ENCODE data around the gene SLC44A4. TPM values are rescaled to one million over a fixed set of nuclear protein-coding genes. Genes with fewer than 3 reads are reported as not detected.
A peak's percentile ranks its signal among the peaks of the same experiment; 100 is the strongest.

The SLC44A4 gene
- total and polyA plus RNA-seq, 9 of the 15 experiments (the other 6 are each of a cell fraction or from before 2014, with no cell fraction given) = 7.9 to 18.6 (median 11.2) TPM

GRCh38 chr6:31870385-31870921 is 8.3 kb downstream of the SLC44A4 start (continued):
- TF ChIP-seq, protein P1, sequence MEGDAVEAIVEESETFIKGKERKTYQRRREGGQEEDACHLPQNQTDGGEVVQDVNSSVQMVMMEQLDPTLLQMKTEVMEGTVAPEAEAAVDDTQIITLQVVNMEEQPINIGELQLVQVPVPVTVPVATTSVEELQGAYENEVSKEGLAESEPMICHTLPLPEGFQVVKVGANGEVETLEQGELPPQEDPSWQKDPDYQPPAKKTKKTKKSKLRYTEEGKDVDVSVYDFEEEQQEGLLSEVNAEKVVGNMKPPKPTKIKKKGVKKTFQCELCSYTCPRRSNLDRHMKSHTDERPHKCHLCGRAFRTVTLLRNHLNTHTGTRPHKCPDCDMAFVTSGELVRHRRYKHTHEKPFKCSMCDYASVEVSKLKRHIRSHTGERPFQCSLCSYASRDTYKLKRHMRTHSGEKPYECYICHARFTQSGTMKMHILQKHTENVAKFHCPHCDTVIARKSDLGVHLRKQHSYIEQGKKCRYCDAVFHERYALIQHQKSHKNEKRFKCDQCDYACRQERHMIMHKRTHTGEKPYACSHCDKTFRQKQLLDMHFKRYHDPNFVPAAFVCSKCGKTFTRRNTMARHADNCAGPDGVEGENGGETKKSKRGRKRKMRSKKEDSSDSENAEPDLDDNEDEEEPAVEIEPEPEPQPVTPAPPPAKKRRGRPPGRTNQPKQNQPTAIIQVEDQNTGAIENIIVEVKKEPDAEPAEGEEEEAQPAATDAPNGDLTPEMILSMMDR (IDR thresholded peaks at IDR 0.05 in 2 of 3, conservative IDR thresholded peaks at IDR 0.05 in 1 of 3; ENCODE audit: insufficient read depth in 2 of 3, low read depth in 1 of 3, low read length in 3 of 3) = peak; percentile 21 to 53 (median 41); a peak in 5 of 6 replicates
- TF ChIP-seq ARID1B (IDR thresholded peaks at IDR 0.05) = no peak
- TF ChIP-seq CBX1 (IDR thresholded peaks at IDR 0.05; ENCODE audit: low read depth) = peak; percentile 60; the same call in 1 of the 2 replicates
- TF ChIP-seq BCOR (IDR thresholded peaks at IDR 0.05) = peak; percentile 91
- no peak for TF ChIP-seq TCFL5 (CRISPR knock-in tag; conservative IDR thresholded peaks at IDR 0.05)
- peak; percentile 76 to 90 for TF ChIP-seq KDM1A (IDR thresholded peaks at IDR 0.05)
- no peak for TF ChIP-seq ZNF444 (CRISPR knock-in tag; IDR thresholded peaks at IDR 0.05)
- no peak for TF ChIP-seq ZC3H4 (CRISPR knock-in tag; IDR thresholded peaks at IDR 0.05; ENCODE audit: borderline replicate concordance)
- TF ChIP-seq ZNF146 (CRISPR knock-in tag; IDR thresholded peaks at IDR 0.05; ENCODE audit: unreplicated experiment) = peak; percentile 99
- no peak for TF ChIP-seq ZNF717 (CRISPR knock-in tag; IDR thresholded peaks at IDR 0.05)
- peak; percentile 52; the same call in 1 of the 2 replicates for TF ChIP-seq ADNP (tag; IDR thresholded peaks at IDR 0.05)
- no peak for TF ChIP-seq THRAP3 (IDR thresholded peaks at IDR 0.05; ENCODE audit: borderline replicate concordance)
- TF ChIP-seq ZBTB33 (CRISPR knock-in tag; IDR thresholded peaks at IDR 0.05) = peak; percentile 88
- TF ChIP-seq FOXP1 (CRISPR knock-in tag; IDR thresholded peaks at IDR 0.05) = no peak
- TF ChIP-seq, protein P2, sequence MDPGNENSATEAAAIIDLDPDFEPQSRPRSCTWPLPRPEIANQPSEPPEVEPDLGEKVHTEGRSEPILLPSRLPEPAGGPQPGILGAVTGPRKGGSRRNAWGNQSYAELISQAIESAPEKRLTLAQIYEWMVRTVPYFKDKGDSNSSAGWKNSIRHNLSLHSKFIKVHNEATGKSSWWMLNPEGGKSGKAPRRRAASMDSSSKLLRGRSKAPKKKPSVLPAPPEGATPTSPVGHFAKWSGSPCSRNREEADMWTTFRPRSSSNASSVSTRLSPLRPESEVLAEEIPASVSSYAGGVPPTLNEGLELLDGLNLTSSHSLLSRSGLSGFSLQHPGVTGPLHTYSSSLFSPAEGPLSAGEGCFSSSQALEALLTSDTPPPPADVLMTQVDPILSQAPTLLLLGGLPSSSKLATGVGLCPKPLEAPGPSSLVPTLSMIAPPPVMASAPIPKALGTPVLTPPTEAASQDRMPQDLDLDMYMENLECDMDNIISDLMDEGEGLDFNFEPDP (CRISPR knock-in tag; IDR thresholded peaks at IDR 0.05) = no peak
